ENCODE measurements around the gene CHP2. TPM values are rescaled to one million over a fixed set of nuclear protein-coding genes. Genes with fewer than 3 reads are reported as not detected.

CHP2 gene
- total and polyA plus RNA-seq, 9 of the 15 experiments (the other 6 are each of a cell fraction or from before 2014, with no cell fraction given), result 0.23 to 1.1 (median 0.80) TPM

DNA sequence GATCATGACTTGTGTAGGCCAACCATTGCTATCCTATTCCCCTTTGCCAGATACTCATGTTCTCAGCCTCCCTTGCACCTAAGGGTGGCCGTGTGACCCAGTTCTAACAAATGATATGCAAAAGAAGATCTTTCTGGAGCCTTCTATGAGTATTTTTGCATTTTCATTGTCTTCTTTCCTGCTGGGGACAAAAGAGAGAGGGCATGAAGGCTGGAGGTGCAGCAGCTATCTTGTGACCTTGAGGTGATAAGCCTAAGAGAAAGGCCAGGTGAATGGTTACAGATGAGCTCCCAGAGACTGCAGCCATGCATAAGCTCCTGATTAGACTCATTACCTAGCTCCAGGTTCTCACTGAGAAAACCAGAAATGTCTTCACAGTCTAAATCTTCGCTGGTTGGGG is 42.1 kb downstream of the CHP2 start:
- no peaks in the 10 kb centered on the region; a peak in 1 of 5 replicates for H3K4me1 ChIP-seq (replicated peaks in 1 of 2; ENCODE audit: control insufficient read depth in 2 of 2, insufficient read depth in 2 of 2, low read length in 2 of 2)
- WGBS (ENCODE audit: insufficient coverage, low coverage, missing lambda C conversion rate), result 35% methylated on average over 2 of the region's 2 CpGs
- ChIA-PET CTCF (ENCODE audit: low intra/inter-chr PET ratio) (no interaction called here), POLR2A (interaction anchor here (0.6 to 0.8 kb wide), 4 partner anchors 9 to 1719 kb away, joined by 3 to 5 read pairs (median 3); no protein-coding TSS in a partner anchor)
- intact Hi-C loops (cut with micrococcal nuclease), result no loop called here
- in situ Hi-C loops (cut with MboI), result no loop called here
- ATAC-seq (no peak), FAIRE-seq (no peak), DNase-seq (ENCODE audit: extremely low read depth in 1 of 4, low spot score in 3 of 4) (no peak)
- H3K79me2 ChIP-seq (ENCODE audit: control insufficient read depth, insufficient read depth, low read length), result no peaks in the 10 kb centered on the region
- TF ChIP-seq, protein P1, sequence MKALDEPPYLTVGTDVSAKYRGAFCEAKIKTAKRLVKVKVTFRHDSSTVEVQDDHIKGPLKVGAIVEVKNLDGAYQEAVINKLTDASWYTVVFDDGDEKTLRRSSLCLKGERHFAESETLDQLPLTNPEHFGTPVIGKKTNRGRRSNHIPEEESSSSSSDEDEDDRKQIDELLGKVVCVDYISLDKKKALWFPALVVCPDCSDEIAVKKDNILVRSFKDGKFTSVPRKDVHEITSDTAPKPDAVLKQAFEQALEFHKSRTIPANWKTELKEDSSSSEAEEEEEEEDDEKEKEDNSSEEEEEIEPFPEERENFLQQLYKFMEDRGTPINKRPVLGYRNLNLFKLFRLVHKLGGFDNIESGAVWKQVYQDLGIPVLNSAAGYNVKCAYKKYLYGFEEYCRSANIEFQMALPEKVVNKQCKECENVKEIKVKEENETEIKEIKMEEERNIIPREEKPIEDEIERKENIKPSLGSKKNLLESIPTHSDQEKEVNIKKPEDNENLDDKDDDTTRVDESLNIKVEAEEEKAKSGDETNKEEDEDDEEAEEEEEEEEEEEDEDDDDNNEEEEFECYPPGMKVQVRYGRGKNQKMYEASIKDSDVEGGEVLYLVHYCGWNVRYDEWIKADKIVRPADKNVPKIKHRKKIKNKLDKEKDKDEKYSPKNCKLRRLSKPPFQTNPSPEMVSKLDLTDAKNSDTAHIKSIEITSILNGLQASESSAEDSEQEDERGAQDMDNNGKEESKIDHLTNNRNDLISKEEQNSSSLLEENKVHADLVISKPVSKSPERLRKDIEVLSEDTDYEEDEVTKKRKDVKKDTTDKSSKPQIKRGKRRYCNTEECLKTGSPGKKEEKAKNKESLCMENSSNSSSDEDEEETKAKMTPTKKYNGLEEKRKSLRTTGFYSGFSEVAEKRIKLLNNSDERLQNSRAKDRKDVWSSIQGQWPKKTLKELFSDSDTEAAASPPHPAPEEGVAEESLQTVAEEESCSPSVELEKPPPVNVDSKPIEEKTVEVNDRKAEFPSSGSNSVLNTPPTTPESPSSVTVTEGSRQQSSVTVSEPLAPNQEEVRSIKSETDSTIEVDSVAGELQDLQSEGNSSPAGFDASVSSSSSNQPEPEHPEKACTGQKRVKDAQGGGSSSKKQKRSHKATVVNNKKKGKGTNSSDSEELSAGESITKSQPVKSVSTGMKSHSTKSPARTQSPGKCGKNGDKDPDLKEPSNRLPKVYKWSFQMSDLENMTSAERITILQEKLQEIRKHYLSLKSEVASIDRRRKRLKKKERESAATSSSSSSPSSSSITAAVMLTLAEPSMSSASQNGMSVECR (CRISPR knock-in tag; IDR thresholded peaks at IDR 0.05), result no peak
- TF ChIP-seq RBM25 (IDR thresholded peaks at IDR 0.05; ENCODE audit: low read depth, low read length, severe bottlenecking) (peak; percentile 93), ETV1 (tag; conservative IDR thresholded peaks at IDR 0.05; ENCODE audit: low read depth) (no peak), ADNP (tag; IDR thresholded peaks at IDR 0.05) (0 out of 2 replicates have a peak, but pooled peaks have one; percentile 32), ZNF277 (CRISPR knock-in tag; IDR thresholded peaks at IDR 0.05; ENCODE audit: borderline replicate concordance) (no peak), NFE2L1 (tag; IDR thresholded peaks at IDR 0.05; ENCODE audit: borderline replicate concordance, low read depth) (no peak), FOXJ2 (tag; IDR thresholded peaks at IDR 0.05) (no peak), BCOR (IDR thresholded peaks at IDR 0.05) (peak; percentile 72), KDM1A (IDR thresholded peaks at IDR 0.05) (peak in 1 of 2 experiments; percentile 28; a peak in 1 of 4 replicates)
- H3K36me3 ChIP-seq (ENCODE audit: control insufficient read depth, insufficient read depth, low read length), result no peaks in the 10 kb centered on the region
- H3K9me1 ChIP-seq (ENCODE audit: control insufficient read depth, insufficient read depth, low read length), result no peaks in the 10 kb centered on the region
- H3K4me2 ChIP-seq (ENCODE audit: insufficient read depth, low read length), result no peak overlapping the region
- no peak overlapping the region for H2AFZ ChIP-seq (ENCODE audit: low read depth, low read length)
- H3K9me3 ChIP-seq (replicated peaks; ENCODE audit: control insufficient read depth, insufficient read depth, low read depth, low read length), result no peaks in the 10 kb centered on the region
- H4K20me1 ChIP-seq (replicated peaks; ENCODE audit: control insufficient read depth, insufficient read depth, low read length), result no peaks in the 10 kb centered on the region
- BruUV-seq (replicated peaks), result no TSS peak
- no peak overlapping the region for H3K27ac ChIP-seq (ENCODE audit: extremely low read depth, low read depth, low read length)
- H3K27me3 ChIP-seq (ENCODE audit: control insufficient read depth in 2 of 2, insufficient read depth in 2 of 2, low read length in 2 of 2), result no peaks in the 10 kb centered on the region
- H3K4me3 ChIP-seq, result no peak overlapping the region
- no peak overlapping the region for H3K9ac ChIP-seq (ENCODE audit: insufficient read depth in 1 of 2, low read depth in 2 of 2, low read length in 2 of 2)

Data from K562 (cell line).